ENCODE data around the gene REN. TPM values are rescaled to one million over a fixed set of nuclear protein-coding genes. Genes with fewer than 3 reads are reported as not detected.

Gene REN
- total RNA-seq = under 0.01 TPM in 1 of 2 replicates, not detected in the other

GRCh38 chr1:204166219-204166618, at the start of gene REN:
TSS of gene REN (minus strand) at chr1:204166337. CDS start at chr1:204166293, 44 bp downstream.

GRCh38 chr1:204213668-204214662, 47.8 kb upstream of the REN start, which contains the start of gene GOLT1A:
TSS of gene GOLT1A (minus strand) at chr1:204213988. CDS start at chr1:204213906, 82 bp downstream.

GRCh38 chr1:204196068-204196795, 30.1 kb upstream of the REN start, which contains the start of gene KISS1:
TSS of gene KISS1 (minus strand) at chr1:204196491. CDS start at chr1:204192876, 3,615 bp downstream.

GRCh38 chr1:204151552-204152309, 14.4 kb downstream of the REN start, which contains the start of gene ETNK2:
TSS of gene ETNK2 (minus strand) at chr1:204152044. CDS start at chr1:204151852, 192 bp downstream.

Other genes starting within 250 kb of the REN start
- gene SOX13, start 93.2 kb downstream of the REN start, total RNA-seq = 10.4 and 27.7 TPM in 2 replicates
- 9.1 and 10.4 TPM in 2 replicates for gene ETNK2, start 14.3 kb downstream of the REN start, total RNA-seq
- gene KISS1, start 30.2 kb upstream of the REN start, total RNA-seq = 0.65 and 1.1 TPM in 2 replicates
- 0.46 TPM in 1 of 2 replicates, not detected in the other for gene GOLT1A, start 47.7 kb upstream of the REN start, total RNA-seq
- 1.9 and 2.4 TPM in 2 replicates for gene PLEKHA6, start 193.6 kb upstream of the REN start, total RNA-seq
- gene PPP1R15B, start 245.5 kb upstream of the REN start, total RNA-seq = 37.2 and 37.7 TPM in 2 replicates